HG02970 (cell line): ENCODE results near the gene NOP53.
"Not testable (repeated sequence)": the region's sequence is repeated elsewhere in the genome, so short reads cannot be mapped to it uniquely, and the experiment has no call there.

Source experiments
- ATAC-seq: cut with Tn5 transposase; IDR thresholded peaks from one replicate; pipeline ENCODE4 v1.9.1; 2021; ENCODE audit warnings: mild to moderate bottlenecking, moderate library complexity, moderate number of reproducible peaks; ENCODE audit not compliant: unreplicated experiment, low FRiP score

The NOP53 gene

DNA sequence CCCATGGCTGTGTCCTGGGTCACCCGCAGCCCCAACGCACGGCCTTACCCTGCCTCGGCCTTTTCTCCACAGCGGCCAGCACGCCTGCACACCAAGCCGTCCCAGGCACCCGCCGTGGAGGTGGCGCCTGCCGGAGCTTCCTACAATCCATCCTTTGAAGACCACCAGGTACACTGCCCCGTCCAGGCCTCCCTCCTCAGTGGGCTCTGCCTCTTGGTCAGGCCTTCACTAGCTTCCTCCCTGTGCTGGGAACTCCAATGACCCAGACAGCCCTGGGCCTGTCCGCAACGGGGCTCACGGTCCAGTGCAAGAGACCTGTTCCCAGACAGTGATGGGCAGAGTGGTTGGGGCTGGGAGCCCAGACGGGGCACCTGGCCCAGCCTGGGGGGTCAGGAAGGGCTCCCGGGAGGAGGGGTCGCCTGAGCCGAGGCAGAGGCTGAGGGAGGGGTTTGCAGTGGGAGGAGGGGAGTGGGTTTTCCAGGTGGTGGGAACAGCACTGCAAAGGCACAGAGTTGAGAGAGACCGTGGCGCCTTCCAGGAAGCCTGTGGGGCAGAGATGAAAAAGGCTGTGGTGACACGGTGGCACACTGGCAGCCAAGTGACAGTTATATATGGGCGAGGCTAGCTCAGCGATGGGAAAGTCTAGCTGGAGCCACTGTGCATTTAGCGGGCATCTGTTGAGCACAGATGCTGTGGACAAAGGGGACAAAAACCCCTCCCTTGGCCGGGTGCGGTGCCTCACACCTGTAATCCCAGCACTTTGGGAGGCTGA, 7.3 kb downstream of the NOP53 start:
- no peak for ATAC-seq

DNA sequence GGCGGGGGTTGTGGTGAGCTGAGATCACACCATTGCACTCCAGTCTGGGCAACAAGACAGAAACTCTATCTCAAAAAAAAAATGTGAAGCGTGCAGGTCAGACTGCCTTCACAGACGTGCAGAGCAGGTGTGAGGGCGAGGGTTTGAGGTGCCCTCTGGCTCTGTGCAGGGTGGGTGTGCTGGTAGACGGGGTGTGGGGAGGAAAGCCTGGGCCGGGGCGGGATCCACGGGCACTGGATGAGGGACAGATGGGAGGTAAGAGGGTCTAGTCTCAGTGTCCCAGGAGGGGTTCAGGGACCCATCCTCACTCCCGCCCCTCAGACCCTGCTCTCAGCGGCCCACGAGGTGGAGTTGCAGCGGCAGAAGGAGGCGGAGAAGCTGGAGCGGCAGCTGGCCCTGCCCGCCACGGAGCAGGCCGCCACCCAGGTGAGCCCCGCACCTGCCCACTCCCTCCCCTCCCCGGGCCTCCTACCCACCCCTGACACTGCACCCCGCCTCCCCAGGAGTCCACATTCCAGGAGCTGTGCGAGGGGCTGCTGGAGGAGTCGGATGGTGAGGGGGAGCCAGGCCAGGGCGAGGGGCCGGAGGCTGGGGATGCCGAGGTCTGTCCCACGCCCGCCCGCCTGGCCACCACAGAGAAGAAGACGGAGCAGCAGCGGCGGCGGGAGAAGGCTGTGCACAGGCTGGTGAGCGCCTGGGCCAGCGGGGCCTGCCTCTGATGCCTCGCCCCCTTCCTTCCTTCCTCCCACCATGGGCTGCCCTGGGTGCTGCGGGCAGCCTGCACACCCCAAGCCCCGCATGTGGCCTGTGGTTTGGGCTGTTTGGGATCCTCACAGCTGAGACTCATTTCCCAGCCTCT, 9.1 kb downstream of the NOP53 start:
- ATAC-seq = no peak

DNA sequence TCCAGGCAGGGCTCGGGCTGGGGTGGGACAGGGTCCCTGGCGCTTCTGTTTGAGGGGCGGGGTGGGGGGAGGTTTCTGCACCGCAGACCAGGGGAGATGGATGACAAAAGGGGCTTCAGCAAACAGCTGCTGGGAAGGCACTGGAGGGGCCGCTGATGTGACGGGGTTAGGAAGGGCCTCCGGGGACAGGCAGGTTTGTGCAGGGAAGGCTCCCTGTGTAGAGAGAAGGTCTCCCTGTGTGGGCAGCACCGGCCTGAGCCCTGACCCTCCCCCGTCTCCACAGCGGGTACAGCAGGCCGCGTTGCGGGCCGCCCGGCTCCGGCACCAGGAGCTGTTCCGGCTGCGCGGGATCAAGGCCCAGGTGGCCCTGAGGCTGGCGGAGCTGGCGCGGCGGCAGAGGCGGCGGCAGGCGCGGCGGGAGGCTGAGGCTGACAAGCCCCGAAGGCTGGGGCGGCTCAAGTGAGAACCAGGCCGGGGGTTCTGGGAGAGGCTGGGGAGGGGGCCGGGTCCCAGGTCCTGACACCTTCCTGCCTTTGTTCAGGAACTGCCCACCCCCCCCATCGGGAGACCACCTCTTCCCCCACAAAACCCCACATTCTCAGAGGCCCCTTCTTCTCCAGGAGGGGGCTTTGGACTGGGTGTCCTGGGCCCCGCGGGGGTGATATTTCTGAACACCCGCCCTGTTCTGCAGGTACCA, 9.9 kb downstream of the NOP53 start:
- ATAC-seq = no peak

DNA sequence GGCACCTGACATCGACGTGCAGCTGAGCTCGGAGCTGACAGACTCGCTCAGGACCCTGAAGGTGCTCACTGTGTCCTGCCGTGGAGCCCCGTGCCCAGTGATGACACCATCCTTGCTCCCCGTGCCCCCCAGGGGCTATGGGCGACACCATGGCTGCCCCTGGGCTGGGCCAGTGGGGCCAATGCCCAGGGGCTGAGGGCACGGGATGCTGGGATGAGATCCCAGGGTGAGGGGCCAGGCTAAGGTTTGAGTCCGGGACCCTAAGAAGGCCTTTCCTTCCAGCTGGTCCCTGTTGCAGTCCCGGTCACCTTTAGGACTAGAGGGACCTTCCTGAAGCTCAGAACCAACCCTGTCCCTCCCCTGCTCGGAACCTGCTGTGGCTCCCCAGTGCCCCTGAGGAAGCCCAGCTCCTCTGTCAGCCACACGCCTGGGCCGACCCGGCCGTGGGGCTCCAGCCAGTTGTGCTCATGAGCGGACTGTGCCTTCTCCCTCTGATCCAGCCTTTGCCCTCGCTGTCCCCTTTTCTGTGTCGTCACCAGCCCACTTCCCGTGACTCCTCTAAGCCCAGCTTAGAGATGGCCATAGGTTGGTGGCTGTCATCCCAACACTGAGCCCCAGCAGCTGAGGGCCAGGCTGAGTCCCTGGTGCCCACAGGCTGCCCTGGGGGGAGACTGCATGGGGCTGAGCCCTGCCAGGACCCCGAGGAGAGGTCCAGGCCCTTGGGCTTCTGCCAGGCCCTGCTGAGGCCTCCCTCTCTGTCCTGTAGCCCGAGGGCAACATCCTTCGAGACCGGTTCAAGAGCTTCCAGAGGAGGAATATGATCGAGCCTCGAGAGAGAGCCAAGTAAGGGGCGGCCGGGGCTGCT, 10.6 kb downstream of the NOP53 start:
- ATAC-seq = no peak

DNA sequence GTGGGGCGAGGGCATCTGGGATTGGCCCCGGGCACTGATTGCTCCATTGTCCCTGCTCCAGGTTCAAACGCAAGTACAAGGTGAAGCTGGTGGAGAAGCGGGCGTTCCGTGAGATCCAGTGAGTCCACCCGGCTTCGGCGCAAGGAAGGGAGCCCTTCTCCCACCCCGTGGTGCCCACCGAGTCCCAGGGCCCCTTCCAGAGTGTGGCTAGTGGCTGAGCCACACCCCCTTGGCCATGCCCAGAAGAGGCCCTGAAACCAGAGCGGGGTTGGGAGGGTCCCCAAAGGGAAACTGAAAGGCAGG, 11.2 kb downstream of the NOP53 start:
- ATAC-seq = no peak

DNA sequence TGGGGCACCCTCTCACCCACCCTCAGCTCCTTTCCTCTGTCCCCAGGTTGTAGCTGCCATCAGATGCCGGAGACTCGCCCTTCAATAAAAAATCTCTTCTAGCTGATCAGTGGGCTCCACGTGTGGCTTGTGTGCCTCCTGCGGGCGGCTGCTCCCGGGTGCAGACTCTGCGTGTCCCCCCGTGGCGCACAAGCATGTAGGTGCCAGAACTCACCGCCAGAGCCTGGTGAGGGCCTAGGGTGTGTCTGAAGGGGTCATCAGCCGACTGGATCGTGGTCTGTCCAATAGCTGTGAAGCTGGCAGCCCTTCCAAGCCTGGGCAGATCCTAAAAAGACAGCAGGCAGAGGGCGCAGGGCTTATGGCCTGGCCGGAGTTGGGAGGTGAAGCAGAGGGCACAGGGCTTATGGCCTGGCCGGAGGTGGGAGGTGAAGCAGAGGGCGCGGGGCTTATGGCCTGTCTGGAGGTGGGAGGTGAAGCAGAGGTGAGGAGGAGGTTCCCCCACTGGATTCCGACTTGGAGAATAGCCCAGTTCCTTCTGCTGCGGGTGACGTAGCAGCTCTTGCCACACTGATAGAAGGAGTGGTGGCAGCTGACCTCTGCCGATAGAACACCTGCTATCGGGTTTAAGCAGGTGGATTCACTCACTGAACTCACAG, 11.7 kb downstream of the NOP53 start:
- no peak for ATAC-seq

DNA sequence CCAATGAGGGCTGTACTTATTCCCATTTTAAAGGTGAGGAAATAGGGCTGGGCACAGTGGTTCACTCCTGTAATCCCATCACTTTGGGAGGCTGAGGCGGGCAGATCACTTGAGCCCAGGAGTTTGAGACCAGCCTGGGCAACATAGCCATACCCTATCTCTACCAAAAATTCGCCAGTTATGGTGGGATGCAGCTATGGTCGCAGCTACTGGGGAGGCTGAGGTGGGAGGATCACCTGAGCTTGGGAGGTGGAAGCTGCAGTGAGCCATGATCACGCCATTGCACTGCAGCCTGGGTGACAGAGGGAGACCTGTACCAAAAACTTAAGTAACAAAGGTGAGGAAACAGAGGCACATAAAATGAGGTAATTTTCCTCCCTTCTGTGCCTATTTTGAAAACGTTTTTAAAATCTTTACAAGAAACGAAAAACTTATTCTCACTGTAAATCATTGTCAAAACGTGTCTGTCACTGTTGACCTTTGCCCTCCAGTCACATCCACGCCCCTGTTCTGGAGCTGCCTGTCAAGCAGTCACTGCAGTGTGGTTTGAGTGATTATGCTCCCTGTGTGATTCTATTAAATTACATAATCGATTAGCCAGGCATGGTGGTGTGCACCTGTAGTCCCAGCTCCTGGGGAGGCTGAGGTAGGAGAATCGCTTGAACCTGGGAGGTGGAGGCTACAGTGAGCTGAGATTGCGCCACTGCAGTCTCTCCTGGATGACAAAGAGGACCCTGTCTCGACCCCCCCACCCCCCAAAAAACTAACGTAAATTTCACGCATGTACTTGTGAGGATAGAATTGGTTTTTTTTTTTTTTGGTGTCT, 12.5 kb downstream of the NOP53 start:
- no peak for ATAC-seq

DNA sequence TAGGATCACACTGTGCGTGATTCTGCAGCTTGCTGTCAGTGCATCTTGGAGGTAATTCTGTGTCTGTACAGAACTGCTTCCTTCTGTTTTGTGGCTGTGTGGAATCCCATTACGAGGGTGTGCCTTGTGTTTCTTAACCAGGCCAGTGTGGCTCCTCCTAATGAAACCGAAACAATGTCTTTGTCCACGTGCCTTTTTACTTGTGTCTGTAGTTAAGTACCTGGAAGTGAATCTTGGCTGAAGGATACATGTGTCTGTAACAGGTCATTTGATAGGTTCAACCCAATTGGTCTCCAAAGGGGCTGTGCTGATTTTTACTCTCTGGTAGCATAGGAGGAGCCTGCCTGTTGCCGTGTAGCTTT, 13.1 kb downstream of the NOP53 start:
- ATAC-seq = no peak

DNA sequence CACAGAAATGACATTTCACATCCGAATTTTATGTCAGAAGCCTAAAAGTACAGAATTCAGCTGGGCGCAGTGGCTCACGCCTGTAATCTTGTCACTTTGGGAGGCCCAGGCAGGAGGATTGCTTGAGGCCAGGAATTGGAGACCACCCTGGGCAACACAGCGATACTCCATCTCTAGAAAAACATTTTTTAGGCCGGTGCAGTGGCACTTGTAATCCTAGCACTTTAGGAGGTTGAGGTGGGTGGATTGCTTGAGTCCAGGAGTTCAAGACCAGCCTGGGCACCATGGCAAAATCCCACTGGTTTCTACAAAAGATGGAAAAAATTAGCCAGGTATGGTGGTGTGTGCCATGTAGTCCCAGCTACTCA, 15.3 kb downstream of the NOP53 start:
- ATAC-seq = no peak

DNA sequence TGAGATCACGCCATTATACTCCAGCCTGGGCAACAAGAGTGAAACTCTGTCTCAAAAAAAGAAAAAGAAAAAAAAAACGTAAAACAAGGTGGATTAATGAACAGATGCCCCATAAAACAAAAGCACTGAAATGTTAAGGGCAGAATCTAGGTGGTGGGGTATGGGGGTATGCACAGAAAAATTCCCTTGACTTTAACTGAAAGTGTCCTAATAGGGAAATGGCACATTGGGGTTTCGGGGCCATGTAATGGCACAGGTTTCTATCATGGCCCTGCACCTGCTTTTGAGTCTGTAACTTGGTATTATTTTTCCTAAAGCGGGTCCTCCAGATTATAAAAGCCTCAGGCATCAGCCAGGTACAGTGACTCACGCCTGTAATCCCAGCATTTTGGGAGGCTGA, 16.2 kb downstream of the NOP53 start:
- ATAC-seq = no peak

DNA sequence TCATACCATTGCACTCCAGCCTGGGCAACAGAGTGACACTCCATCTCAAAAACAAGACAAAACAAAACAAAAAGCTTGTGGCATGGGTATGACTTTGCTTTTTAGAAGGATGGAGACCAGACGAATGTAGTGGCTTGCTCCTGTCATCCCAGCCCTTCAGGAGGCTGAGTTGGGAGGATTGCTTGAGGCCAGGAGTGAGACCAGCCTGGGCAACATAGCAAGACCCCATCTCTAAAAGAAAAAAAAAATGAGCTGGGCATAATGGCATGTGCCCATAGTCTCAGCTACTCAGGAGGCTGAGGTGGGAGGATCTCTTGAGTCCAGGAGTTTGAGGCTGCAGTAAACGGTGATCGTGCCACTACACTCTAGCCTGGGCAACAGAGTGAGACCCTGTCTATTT, 16.8 kb downstream of the NOP53 start:
- ATAC-seq = no peak

DNA sequence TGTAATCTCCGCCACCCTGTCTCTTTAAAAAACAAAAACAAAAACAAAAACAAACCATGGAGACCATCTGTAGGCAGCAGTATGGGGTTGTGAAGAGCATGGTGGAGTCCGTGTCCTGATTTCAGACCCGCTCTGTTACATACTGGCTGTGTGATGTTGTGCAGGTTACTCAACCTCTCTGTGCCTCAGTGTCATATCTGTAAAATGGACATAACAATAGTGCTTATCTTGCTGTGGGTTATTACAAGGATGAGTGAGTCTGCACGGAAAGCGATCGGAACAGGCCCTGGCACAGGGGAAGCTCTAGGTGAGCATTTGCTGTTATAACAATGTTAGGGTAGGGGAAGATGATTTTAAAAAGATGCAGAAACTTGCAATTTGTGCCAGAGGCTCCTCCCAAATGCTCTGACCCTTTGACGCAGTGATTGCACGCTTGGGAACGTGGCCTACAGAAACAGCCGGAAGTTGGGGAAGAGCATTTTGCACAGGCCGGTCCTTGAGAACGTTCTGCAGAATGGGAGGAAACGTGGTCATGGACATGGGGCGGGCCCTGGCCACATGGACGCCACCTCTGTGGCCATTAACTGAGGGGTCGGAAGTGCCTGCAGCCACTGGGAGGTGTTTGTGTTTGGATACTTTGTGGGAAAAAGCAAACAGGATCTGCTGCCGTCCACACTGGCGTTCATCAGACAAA, 17.4 kb downstream of the NOP53 start:
- ATAC-seq = no peak

DNA sequence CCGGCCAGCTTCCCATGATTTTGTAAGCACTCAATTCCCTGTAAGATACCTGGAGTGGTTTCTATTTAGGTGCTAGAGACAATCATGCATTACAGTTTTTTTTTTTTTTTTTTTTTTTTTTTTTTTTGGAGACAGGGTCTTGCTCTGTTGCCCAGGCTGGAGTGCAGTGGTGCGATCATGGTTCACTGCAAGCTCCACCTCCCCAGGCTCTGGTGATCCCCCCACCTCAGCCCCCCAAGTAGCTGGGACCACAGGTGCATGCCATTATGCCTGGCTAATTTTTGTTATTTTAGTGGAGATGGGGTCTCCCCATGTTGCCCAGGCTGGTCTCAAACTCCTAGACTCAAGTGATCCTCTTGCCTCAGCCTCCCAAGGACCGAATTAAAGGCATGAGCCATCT, 19.4 kb downstream of the NOP53 start:
- not testable (repeated sequence) for ATAC-seq

DNA sequence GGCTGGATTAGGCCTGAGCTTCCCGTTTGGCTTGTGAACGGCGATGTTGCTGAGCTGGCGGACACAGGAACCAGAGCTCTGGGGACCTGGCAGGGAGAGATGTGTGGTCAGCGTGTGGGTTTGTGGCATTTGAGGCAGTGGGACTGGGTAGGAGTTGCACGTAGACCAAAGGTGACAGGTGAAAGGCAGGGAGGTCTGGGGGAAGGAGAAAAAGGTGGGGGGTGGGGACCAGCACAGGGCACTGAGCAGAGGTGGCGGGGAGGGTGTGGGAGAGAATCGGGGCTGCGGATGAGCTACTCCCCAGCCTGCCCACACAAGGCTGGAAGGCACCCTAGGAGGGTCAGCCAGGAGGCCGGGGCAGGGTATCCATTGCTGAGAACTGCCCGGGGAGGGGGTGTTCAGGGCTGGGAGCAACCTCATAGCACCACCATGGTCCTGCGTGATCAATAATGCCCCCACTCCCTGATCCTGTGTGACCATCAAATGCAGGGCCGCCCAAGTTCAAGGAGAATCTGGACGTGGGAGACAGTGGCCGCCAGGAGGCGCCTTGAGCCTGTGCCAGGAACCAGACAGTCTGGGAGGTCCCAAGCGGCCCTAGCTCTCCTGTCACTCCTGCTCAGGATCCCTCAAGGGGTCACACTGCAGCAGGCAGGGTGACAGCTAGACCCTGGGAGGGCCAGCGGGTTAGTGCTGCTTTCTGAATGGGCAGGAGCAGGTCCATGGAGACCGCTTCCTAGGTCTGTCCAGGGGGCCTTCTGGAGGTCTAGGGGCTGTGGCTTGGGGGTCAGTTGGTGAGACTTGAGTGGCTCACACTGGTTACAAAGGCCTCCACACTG, 20.4 kb downstream of the NOP53 start:
- no peak for ATAC-seq

DNA sequence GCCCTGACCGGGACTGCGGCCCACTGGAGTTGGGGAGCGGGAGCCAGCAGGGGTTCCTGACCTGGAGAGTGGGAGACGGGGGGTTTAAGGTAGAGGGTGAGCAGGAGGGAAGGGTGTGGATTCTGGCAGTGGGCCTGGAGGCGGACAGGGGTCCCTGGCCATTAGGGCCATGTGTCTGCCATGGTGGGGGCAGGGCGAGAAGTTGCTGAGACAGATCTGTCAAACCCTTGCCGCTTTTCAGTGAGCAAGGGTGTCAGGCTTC, 20.9 kb downstream of the NOP53 start:
- no peak for ATAC-seq

DNA sequence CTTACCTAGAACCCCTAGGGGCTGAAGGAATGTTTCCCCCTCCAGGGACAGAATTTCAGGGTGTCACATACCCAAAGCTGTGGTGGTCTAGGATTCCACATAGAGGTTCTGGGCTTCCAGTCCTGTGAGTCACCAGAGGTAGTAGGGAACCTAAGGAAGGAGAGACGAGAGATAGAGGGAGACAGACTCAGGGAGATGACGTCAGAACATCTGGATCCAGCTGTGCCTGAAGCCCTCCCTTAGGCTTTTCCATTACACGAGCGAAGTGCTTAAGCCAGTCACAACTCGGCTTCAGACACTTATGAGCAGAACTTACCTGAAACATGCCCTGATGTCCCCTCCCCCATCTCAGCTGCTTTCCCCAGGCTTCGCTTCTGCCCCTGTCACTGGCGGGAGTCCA, 21.3 kb downstream of the NOP53 start:
- no peak for ATAC-seq

DNA sequence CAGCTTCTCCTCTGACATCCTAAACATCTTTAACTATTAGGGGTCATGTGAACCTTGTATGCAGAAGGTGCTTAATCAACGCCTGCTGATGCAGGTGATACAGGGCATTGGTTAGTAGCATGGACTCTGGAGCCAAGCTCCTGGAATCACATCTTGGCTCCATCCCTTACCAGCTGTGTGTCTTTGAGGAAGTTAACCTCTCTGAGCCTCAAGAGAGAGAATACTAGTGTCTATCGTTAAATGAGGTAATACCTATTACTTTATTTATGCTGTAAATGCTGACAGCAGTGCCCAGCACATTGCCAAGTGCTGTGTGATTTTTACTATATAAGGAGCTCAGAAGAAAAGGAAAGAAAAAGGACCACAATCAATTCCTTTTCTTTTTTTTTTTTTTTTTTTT, 22.0 kb downstream of the NOP53 start:
- no peak for ATAC-seq

DNA sequence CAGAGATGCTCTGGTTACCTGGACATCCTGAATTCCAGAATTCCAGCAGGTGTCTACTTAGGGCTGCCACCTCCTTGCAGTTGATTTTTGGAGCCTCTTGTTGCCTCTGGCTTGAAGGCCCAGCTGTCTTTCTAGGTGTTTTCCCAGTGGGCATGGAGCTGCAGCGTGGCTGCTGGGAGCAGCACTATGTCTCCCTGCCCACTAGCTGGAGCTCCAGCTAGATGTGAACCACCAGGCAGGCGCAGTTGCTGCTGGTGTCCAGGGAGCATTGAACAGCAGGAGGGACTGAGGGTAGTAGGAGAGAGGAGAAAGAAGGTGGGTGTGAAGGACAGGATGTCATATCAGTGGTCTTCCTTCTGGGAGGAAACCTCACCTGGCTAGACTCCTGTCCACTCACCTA, 23.3 kb downstream of the NOP53 start:
- no peak for ATAC-seq
